GM18508 (cell line): ENCODE data around the gene TMEM59L.
A peak's percentile ranks its signal among the peaks of the same experiment; 100 is the strongest.
"Not testable (repeated sequence)": the region's sequence is repeated elsewhere in the genome, so short reads cannot be mapped to it uniquely, and the experiment has no call there.

Experiments used
- ATAC-seq: cut with Tn5 transposase; IDR thresholded peaks from one replicate; pipeline ENCODE4 v1.9.1; 2021; ENCODE audit warnings: moderate number of reproducible peaks; ENCODE audit not compliant: insufficient read depth, unreplicated experiment

Gene TMEM59L

GRCh38 chr19:18612772-18613588 is at the start of gene TMEM59L:
Gene TMEM59L (plus strand): TSS chr19:18612870. CDS start chr19:18612959, 89 bp downstream.
- ATAC-seq = no peak

GRCh38 chr19:18566953-18567352 is 45.7 kb upstream of the TMEM59L start:
- no peak for ATAC-seq

GRCh38 chr19:18568367-18568766 is 44.3 kb upstream of the TMEM59L start:
- ATAC-seq = no peak

GRCh38 chr19:18571564-18572344 is 40.9 kb upstream of the TMEM59L start, which contains the start of gene UBA52:
Gene UBA52 (plus strand): TSS chr19:18571857. CDS start chr19:18573301, 1,444 bp downstream.
- peak; percentile 59 for ATAC-seq

- no peak for ATAC-seq
Measured at GRCh38 chr19:18574691-18575291, 37.9 kb upstream of the TMEM59L start.

- ATAC-seq = no peak
Measured at GRCh38 chr19:18576383-18576782, 36.3 kb upstream of the TMEM59L start.

- ATAC-seq = no peak
Measured at GRCh38 chr19:18577365-18577914, 35.2 kb upstream of the TMEM59L start.

GRCh38 chr19:18580311-18580710 is 32.4 kb upstream of the TMEM59L start:
- no peak for ATAC-seq

- ATAC-seq = no peak
Measured at GRCh38 chr19:18586306-18586705, 26.4 kb upstream of the TMEM59L start.

GRCh38 chr19:18587561-18587960 is 25.1 kb upstream of the TMEM59L start:
- ATAC-seq = no peak

- no peak for ATAC-seq
Measured at GRCh38 chr19:18587962-18588610, 24.6 kb upstream of the TMEM59L start.

- ATAC-seq = no peak
Measured at GRCh38 chr19:18588611-18589379, 23.9 kb upstream of the TMEM59L start, which contains the start of gene REX1BD. Gene REX1BD (plus strand): TSS chr19:18588798. CDS start chr19:18588802, 4 bp downstream.

- no peak for ATAC-seq
Measured at GRCh38 chr19:18589380-18590272, 23.0 kb upstream of the TMEM59L start.

GRCh38 chr19:18590273-18591272 is 22.1 kb upstream of the TMEM59L start:
- ATAC-seq = no peak

GRCh38 chr19:18591735-18592385 is 20.8 kb upstream of the TMEM59L start:
- no peak for ATAC-seq

GRCh38 chr19:18592732-18593131 is 19.9 kb upstream of the TMEM59L start:
- not testable (repeated sequence) for ATAC-seq
